ENCODE results near the gene ANGPTL5. TPM values are rescaled to one million over a fixed set of nuclear protein-coding genes. Genes with fewer than 3 reads are reported as not detected.
"Not testable (repeated sequence)": the region's sequence is repeated elsewhere in the genome, so short reads cannot be mapped to it uniquely, and the experiment has no call there.

Gene ANGPTL5
- total RNA-seq: 1.4 TPM

DNA sequence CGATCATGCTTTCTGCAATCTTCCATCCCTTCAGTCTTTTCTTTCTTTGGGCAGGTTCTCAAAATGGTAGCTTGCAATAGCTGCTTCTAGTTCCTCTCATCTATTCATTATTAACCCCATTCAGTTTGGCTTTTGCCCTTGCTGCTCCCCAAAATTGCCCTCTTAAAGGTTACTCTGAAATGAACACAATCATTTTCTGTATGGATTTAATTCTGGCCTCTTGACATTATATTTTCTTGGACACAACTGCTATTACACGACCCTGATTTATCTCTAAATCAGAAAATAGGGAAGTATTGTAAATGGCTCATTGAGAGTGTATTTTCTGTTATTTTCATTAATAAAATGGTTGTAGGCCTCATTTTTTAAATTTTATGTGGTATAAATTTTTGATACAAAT lies at the start of gene ANGPTL5:
Gene ANGPTL5, minus strand, starts transcription at position 101 of the 400 bp plus-strand sequence. CDS start 8,613 bp downstream, outside the sequence.
- intact Hi-C loops (cut with DNase I): no loop called here
- no peak for DNase-seq (ENCODE audit: low spot score)
- ATAC-seq: no peak

DNA sequence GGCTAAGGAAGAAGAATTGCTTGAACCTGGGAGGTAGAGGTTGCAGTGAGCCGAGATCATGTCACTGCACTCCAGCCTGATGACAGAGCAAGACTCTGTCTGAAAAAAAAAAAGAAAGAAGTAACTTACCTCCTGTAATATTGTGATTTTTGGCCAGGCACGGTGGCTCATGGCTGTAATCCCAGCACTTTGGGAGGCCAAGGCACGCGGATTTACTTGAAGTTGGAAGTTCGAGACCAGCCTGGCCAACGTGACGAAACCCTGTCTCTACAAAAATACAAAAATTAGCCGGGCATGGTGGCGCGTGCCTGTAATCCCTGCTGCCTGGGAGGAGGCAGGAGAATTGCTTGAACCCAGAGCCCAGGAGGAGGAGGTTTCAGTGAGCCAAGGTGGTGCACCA lies 47.9 kb upstream of the ANGPTL5 start:
- DNase-seq (ENCODE audit: low spot score); ATAC-seq; intact Hi-C loops (cut with DNase I): not testable (repeated sequence)

DNA sequence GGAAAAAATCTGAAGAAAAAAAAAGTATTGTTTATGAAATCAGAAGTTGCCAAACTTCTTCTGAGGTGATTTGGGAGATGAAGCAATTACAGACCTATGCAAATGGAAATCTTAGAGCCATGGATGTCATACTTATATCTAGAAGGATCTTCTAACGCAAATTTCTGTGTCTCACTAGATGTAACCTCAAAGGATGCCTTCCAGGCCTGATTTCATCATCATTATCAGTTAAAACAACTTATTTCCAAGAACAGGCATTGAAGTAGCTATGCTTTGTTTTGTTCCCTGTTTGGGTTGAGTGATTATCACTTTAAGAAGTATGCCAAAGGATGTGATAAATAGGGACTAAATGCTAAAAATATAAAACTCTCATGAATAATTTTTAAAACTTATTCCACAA lies 43.9 kb upstream of the ANGPTL5 start:
- no peak for ATAC-seq

DNA sequence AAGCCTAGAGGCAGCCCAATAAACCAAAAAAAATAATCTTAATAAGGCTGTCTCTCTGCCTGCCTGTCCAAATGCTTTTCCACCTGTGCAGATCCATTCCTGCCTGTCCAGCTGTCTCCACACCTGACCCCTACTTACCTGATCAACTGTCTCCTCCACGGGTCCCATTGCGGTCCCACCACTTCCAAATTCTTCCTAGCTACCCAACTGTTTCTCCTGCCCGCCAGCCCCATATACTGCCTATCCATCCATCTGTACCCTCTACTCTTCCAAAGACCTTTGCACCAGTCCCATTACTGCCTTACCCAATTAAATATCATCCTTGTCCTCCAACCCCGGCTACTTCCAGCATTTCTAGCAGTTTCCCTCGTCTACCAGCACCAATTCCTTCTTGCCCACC lies 39.4 kb upstream of the ANGPTL5 start:
- no peak for ATAC-seq
- intact Hi-C loops (cut with DNase I): no loop called here
- no peak for DNase-seq (ENCODE audit: low spot score)

More for the DNA sequence above, 43.9 kb upstream of the ANGPTL5 start:
- intact Hi-C loops (cut with DNase I): no loop called here
- DNase-seq (ENCODE audit: low spot score): no peak

DNA sequence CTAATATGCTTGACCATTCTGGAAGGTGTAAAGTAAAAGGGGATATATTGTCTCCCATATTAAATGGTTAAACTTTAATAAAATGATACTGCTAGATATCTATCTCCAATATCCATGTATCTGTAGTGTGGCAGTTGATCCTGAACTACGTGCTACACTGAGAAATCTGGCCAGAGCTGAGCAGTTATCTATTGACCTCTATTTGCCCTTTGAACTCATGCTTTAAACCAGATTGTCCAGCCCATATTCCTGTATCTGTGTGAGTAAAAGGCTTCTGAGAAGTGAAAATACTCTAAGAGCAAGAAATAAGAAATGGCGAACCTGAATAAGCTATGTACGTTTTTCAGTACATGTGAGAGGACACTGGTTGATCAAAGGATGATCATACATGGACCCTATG lies 39.0 kb upstream of the ANGPTL5 start:
- no peak for ATAC-seq
- intact Hi-C loops (cut with DNase I): no loop called here
- DNase-seq (ENCODE audit: low spot score): no peak

DNA sequence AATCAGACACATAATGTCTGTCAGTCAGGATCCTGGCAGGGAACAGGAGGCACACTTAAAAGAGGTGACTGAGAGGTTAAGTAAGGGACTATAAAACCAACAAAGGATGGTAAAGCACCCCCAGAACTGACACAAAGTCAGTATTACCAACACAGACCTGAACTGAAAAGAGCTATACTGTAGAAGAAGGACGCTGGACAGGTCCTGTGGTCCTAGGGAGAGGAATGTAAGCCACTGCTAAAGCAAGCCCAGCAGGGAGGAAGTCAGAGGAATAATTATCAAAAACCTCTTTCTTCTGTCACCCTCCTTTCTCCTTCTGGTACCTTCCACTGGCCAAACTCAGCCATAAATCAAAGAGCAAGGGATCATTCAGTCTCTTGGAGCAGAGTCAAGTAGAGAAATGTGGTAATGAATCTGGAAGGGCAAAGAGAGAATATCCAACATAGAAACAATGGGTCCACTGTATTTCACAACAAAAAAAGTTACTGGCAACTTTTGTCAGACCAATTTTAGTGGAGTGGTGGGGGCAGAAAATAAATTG lies 33.4 kb upstream of the ANGPTL5 start:
- DNase-seq (ENCODE audit: low spot score) (no peak), ATAC-seq (no peak)
- intact Hi-C loops (cut with DNase I): no loop called here

DNA sequence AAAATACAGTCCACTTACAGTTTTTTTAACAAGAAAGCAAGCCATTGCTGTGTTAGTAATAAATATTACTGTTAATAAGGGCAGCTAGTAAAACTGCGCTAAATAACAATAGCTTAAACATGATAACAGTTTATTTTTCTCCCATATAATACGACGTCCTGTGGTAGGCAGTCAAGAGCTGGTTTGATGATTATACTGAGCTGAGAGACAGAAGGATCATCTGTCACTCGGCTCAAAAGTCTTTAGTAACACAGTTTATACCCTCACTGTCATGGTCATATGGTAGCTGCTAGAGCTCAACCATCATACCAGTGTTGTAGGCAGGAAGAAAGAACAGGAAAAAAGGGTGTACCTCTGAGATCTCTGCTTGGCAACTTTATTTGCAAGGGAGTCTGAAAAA lies 29.1 kb upstream of the ANGPTL5 start:
- no peak for ATAC-seq
- no peak for DNase-seq (ENCODE audit: low spot score)
- intact Hi-C loops (cut with DNase I): no loop called here

DNA sequence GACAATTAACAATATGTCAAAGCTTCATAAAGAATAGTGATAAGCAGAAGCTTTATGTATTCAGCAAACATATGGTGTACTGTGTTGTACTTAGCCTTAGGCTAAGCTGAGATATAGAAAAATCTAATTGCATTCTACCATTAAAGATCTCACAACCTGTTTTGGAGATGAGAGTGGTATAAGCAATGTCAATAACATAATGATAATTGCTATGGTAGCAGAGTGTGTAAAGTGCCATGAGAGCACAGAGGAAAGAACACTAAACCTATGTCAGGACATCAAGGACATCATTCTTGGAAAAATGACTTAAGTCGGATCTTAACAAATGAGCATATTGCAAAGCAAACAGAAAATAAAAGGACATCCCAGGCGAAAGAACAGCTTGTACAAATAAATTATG lies 28.6 kb upstream of the ANGPTL5 start:
- intact Hi-C loops (cut with DNase I): no loop called here
- DNase-seq (ENCODE audit: low spot score) (no peak), ATAC-seq (no peak)

DNA sequence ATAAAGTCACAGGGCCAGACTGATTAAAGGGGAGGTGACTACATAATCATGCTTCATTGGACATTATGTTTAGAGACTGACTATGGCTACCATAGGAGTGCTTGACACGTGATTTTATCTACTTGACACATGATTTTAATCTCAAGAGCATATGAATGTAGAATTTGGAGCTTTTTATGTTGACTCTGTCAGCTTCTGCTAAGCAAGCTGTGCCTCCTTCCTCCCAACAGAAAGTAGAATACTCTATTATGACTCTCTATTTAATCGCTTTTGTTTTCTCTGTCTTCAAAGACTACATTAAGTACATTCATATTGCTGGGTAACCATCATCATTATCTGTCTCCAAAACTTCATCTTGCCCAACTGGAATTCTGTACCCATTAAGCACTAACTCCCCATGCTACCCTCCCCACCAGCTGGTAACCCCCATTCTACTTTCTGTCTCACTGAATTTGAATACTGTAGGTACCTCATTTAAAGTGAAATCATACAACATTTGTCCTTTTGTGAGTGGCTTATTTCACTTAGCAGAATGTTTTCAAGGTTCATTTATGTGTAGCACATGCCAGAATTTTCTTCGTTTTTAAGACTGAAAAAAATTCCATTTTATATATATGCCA lies 24.7 kb upstream of the ANGPTL5 start:
- DNase-seq (ENCODE audit: low spot score): no peak
- ATAC-seq: no peak
- intact Hi-C loops (cut with DNase I): no loop called here

DNA sequence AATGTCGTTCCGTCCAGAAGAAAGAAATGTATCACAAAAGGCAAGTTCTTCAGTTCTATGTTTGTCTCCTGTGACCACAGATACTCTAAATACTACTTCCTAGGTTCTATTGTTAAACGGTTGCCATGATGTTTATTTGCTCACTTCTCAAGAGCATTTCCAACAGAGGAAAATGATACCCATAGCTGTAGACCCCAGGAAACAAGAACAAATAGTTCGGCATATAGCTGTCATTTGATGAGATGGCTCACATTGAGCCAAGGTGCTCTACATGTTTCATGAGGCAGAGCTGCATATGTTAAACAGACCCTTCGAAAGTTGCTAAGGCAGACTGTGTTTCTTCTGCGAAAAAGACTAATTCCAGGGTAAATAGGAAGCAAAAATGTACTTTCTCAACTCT lies 15.4 kb upstream of the ANGPTL5 start:
- DNase-seq (ENCODE audit: low spot score): no peak
- intact Hi-C loops (cut with DNase I): no loop called here
- ATAC-seq: no peak

DNA sequence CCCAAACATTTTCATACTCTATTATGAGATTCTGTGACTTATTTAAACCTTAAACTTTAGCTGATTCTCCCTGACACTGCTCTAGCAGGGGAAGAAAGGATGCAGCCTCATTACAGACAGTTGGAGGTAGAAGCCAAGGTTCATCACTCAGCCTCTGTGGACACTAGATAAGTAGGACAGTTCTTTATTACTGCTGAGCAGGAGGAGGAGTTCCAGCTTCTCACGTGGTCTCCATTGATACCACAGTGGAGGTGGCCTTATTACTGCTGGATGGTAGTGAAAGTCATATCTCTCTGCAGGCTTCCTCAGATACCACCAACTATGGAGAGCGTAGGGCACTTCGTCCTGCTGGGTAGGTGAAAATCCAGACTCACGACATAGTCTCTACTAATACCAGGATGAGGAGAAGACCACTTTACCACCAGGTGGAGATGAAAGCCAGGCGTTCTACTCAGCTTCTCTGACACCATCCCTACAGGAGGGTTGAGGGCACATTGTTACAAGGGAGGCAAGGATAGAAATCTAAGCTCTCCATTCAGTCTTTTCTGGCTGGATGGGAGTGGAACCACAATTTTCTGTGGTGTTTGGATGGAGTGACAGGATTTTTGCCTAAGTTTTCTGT lies 13.1 kb upstream of the ANGPTL5 start:
- no peak for DNase-seq (ENCODE audit: low spot score)
- ATAC-seq: no peak
- intact Hi-C loops (cut with DNase I): no loop called here

DNA sequence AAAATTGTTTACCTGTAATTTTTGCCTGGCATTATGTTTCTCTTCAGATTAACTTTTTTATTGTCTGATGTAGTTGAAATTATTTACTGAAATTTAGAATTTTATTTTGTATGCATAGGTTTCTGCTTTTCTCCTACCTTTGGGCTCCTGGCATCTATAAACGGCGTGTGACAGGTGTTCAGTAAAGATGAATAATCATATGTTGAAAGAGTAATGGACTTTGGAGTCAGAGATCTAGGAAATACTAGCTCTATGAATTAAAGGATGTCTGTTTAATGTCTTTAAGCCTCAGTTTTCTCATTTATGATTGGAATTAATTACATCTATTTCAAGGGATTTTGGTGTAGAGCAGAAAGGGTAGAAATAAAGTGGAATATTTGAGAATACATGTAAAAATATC lies 7.2 kb upstream of the ANGPTL5 start:
- DNase-seq (ENCODE audit: low spot score) (no peak), ATAC-seq (no peak)
- intact Hi-C loops (cut with DNase I): no loop called here

DNA sequence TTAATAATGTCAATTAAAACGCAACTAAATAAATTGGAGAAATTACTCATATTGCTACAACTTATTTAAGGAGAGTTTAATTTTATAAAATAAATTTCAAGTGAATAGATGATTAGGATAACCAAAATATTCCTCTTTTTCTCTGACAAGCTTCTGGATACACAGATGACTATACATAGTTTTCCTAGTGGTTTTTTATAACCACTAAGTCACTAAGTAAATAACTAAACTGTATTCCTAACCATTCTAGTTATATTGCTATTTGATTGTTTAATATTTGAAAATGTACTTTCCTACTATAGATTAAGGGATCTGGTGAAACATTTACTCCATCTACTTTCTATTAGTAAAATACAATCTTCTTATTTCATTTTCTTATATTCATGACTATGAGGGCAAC lies 4.7 kb upstream of the ANGPTL5 start:
- intact Hi-C loops (cut with DNase I): no loop called here
- DNase-seq (ENCODE audit: low spot score): no peak
- ATAC-seq: no peak

DNA sequence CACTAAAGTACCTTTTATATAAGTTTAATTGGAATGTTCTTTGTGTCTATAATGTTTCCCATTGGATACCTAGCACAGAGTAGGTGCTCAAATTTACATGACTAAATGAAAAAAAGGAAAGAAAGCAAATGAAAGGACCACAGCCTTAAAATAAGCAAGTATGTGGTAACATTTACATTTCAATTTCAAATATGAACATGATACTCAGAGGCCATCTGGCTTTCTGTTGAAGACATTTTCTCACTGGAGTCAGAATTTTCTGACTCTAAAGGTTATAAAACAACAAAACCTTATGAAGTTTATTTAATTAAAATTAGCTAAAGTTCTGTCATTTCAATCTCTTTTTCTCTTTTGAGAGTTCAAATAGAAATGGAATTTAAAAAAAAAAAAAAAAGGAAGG lies 904 bp upstream of the ANGPTL5 start:
- ATAC-seq (no peak), DNase-seq (ENCODE audit: low spot score) (no peak)
- intact Hi-C loops (cut with DNase I): no loop called here

DNA sequence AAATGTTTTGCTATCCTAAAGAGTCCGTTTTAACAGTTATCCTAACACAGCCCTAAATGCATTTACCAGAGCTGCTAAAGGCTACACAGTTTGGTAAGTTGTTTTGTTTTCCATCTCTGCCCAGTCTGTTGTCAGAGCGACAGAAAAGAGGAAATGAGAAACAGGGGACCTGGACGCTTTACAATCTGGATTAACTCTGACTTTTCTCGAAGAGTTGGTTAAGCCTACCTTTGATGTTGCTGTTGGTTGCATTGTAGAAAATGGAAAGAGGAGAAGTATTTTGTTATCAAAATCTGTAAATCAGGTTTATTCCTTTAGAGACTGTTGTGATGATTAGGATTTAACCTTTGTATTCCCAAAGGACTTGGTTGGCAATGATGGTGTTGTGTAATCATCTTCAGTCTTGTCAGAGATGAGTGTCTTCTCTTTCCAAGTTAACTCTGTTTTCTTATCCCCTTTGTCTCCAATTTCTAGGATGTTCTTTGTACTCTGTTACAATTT lies 481 bp downstream of the ANGPTL5 start:
- DNase-seq (ENCODE audit: low spot score) (no peak), ATAC-seq (peak; percentile 80)
- intact Hi-C loops (cut with DNase I): no loop called here

DNA sequence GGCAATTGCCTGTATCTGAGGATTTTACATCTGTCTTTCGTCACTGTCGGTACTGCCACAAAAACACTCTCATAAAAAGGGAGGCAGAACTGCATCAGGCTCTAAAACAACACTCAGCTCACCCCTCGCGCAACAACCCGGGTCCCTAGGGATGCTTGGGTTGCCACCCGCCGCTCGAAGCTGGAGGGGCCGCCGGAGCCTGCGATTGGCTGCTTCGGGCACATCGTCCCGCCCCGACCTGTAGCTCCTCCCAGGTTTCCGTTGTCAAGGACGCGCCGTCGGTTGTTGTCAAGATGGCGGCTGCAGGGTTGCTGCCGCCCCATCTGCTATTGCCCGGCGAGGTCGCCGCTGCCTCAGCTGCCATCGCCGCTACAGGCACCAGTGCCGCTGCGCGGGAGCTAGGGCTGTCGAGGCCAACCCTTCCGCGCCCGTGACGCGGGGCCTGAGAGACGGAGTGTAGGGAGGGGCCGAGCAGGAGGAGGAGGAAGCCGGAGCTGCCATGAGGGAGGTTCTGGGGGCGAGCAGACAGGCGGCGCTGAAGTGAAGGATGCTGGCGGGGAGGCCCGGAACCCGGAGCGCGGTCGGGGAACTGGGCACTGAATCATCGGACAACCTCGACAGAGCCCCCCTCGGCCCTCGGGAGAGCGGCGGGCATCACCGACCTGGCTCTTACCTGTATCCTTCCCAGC lies 1.4 kb downstream of the ANGPTL5 start, which contains the start of gene CEP126:
Gene CEP126, plus strand, starts transcription at position 273 of the 689 bp plus-strand sequence. Its CDS starts 275 bp downstream, at position 548.
- DNase-seq (ENCODE audit: low spot score) (peak; percentile 97), ATAC-seq (peak; percentile 97)
- intact Hi-C loops (cut with DNase I): no loop called here

DNA sequence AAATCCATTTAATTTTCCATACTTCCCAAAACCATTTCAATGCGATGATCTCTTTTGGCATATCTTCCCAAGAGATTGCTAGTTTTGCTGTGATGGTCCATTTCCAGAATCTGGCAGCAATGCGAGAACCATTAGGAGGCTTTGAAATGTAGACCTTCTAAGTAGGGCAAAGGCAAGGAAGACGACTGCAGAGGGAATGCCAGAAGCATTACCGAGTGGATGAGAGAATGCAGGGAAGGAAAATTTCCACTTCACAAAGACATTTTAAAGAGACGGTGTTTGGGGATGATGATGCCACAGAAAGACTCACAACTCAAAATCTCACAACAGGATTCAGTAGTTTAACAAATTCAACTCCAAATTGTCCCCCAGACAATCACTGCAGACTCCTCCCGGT lies 2.0 kb downstream of the ANGPTL5 start:
- peak; percentile 40 for ATAC-seq
- DNase-seq (ENCODE audit: low spot score): no peak
- intact Hi-C loops (cut with DNase I): no loop called here

DNA sequence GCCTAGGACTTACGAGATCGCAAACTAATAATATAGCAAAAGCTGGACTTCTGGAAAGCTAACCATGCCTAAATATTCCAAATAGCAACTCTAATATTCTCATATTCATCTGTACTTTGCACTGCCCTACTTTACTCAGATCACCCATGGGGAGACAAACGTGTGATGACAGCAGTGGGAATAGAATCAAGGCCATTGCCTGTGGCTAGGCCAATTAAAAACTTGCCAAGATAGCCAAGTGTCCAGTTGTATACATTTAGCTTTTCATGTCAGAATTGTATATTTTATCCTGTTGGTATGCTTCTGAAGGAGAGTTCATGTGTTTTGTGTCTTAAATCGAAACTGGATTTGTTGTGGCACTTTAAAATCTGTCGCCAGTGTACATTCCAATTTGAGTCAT lies 2.7 kb downstream of the ANGPTL5 start:
- intact Hi-C loops (cut with DNase I): no loop called here
- no peak for ATAC-seq

DNA sequence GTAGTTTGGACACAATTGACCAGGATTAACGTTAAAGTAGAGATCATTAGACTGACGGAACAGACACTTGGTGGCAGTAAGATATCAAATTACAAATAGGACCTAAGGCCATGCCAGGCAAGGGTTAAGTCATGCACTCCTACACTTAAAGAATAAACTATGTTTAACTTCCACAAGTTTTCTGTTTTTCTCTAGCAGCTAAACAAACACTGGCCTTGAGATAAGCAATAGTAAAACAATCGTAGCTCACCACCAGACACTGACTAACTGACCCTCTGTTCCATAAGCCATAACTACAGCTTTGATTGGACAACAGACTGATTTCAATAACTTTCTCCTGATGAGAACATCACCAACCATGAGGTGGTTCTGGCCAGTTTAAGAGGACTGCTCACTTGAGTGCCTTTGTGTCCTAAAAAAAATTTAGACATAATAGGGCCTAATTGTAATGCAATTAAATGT lies 3.5 kb downstream of the ANGPTL5 start:
- ATAC-seq (no peak), DNase-seq (ENCODE audit: low spot score) (no peak)
- intact Hi-C loops (cut with DNase I): no loop called here

More for the DNA sequence above, 2.7 kb downstream of the ANGPTL5 start:
- no peak for DNase-seq (ENCODE audit: low spot score)

DNA sequence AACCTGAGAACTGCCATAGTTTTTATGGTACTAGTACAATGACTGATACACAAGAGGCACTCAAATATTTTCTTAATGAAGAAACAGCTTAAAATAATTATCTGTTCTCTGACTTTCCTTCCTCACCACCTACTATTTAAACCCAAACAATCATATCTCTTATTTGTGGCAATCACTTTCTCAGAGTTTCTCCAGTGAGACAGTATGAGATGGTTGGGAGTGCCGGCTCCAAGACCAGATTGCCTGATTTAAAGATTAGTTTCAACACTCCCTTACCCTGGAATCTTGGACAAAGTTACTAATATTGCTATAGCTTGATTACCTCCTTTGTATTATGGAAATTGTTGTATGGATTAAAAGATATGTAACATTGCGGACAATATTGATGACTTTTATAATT lies 7.2 kb downstream of the ANGPTL5 start:
- DNase-seq (ENCODE audit: low spot score): no peak
- ATAC-seq: no peak
- intact Hi-C loops (cut with DNase I): no loop called here
